H9 (cell line): ENCODE results near the gene ZNF487. TPM values are rescaled to one million over a fixed set of nuclear protein-coding genes. Genes with fewer than 3 reads are reported as not detected.

Source experiments
- DNase-seq: peaks from one replicate; pipeline ENCODE4 v3.0.0-alpha.2; 2017
- H2AFZ ChIP-seq: one replicate; pipeline ENCODE4 v1.6.1; 2013; ENCODE audit warnings: mild to moderate bottlenecking, low read length, control low read depth, moderate library complexity
- H2AK5ac ChIP-seq: 2 replicates; pipeline ENCODE4 v1.6.1; 2013; ENCODE audit warnings: low read length, control low read depth, mixed read lengths; ENCODE audit not compliant: insufficient read length
- H2BK120ac ChIP-seq: one replicate; pipeline ENCODE4 v1.6.1; 2013; ENCODE audit warnings: low read depth, mild to moderate bottlenecking, low read length, control low read depth, inconsistent platforms; ENCODE audit not compliant: poor library complexity, severe bottlenecking
- H2BK12ac ChIP-seq: 2 replicates; pipeline ENCODE4 v1.6.1; 2013; ENCODE audit warnings: low read length, control low read depth, mixed read lengths, low read depth; ENCODE audit not compliant: insufficient read length
- H2BK15ac ChIP-seq: 2 replicates; pipeline ENCODE4 v1.6.1; 2013; ENCODE audit warnings: low read depth, low read length, control low read depth
- H2BK20ac ChIP-seq: one replicate; pipeline ENCODE4 v1.6.1; 2013; ENCODE audit warnings: low read depth, mild to moderate bottlenecking, low read length, control low read depth, inconsistent platforms; ENCODE audit not compliant: poor library complexity, severe bottlenecking
- H2BK5ac ChIP-seq: 2 replicates; pipeline ENCODE4 v1.6.1; 2013; ENCODE audit warnings: low read length, control low read depth, mixed read lengths; ENCODE audit not compliant: insufficient read length
- H3K14ac ChIP-seq: 2 replicates; pipeline ENCODE4 v1.6.1; 2013; ENCODE audit warnings: low read length, control low read depth; ENCODE audit not compliant: insufficient read depth
- H3K18ac ChIP-seq: 2 replicates; pipeline ENCODE4 v1.6.1; 2013; ENCODE audit warnings: low read depth, mild to moderate bottlenecking, mixed read lengths, low read length, control low read depth; ENCODE audit not compliant: insufficient read length
- H3K23ac ChIP-seq: 2 replicates; pipeline ENCODE4 v1.6.1; 2013; ENCODE audit warnings: low read length, control low read depth, mixed read lengths, low read depth; ENCODE audit not compliant: insufficient read length
- H3K23me2 ChIP-seq: 2 replicates; pipeline ENCODE4 v1.6.1; 2013; ENCODE audit warnings: low read depth, mild to moderate bottlenecking, mixed read lengths, low read length, control low read depth; ENCODE audit not compliant: insufficient read length, poor library complexity, severe bottlenecking
- H3K27ac ChIP-seq: 2 replicates; pipeline ENCODE4 v1.5.1; 2013; ENCODE audit warnings: low read length, control low read depth, mixed read lengths, low read depth; ENCODE audit not compliant: insufficient read length
- H3K27me3 ChIP-seq: 2 replicates; pipeline ENCODE4 v1.6.1; 2013; ENCODE audit warnings: low read length, control low read depth, inconsistent platforms; ENCODE audit not compliant: insufficient read depth
- H3K4ac ChIP-seq: 2 replicates; pipeline ENCODE4 v1.6.1; 2013; ENCODE audit warnings: low read depth, mild to moderate bottlenecking, control low read depth, inconsistent platforms, low read length, moderate library complexity
- H3K4me1 ChIP-seq: 2 replicates; pipeline ENCODE4 v1.6.1; 2013; ENCODE audit warnings: low read length, control low read depth, inconsistent platforms; ENCODE audit not compliant: insufficient read depth
- H3K4me2 ChIP-seq: 2 replicates; pipeline ENCODE4 v1.6.1; 2013; ENCODE audit warnings: low read length, control low read depth, mixed read lengths; ENCODE audit not compliant: insufficient read length, insufficient read depth
- H3K56ac ChIP-seq: 2 replicates; pipeline ENCODE4 v1.6.1; 2013; ENCODE audit warnings: low read depth, mild to moderate bottlenecking, mixed read lengths, low read length, control low read depth; ENCODE audit not compliant: insufficient read length
- H3K79me1 ChIP-seq: 2 replicates; pipeline ENCODE4 v1.6.1; 2013; ENCODE audit warnings: low read depth, mild to moderate bottlenecking, moderate library complexity, low read length, control low read depth, inconsistent platforms; ENCODE audit not compliant: insufficient read depth, poor library complexity, severe bottlenecking
- H3K79me2 ChIP-seq: 2 replicates; pipeline ENCODE4 v1.6.1; 2013; ENCODE audit warnings: low read length, control low read depth, inconsistent platforms; ENCODE audit not compliant: insufficient read depth
- H3K9ac ChIP-seq: 2 replicates; pipeline ENCODE4 v1.6.1; 2013; ENCODE audit warnings: low read length, control low read depth, mixed read lengths; ENCODE audit not compliant: insufficient read length; ENCODE audit errors: extremely low read depth
- H3K9me3 ChIP-seq: one replicate; pipeline ENCODE4 v1.6.1; 2013; ENCODE audit warnings: low read depth, low read length, inconsistent platforms; ENCODE audit not compliant: control insufficient read depth
- H3T11ph ChIP-seq: one replicate; pipeline ENCODE4 v1.6.1; 2013; ENCODE audit warnings: mild to moderate bottlenecking, low read length, control low read depth, inconsistent platforms
- H4K20me1 ChIP-seq: one replicate; pipeline ENCODE4 v1.6.1; 2013; ENCODE audit not compliant: control insufficient read depth, insufficient read length, insufficient read depth
- H4K5ac ChIP-seq: 2 replicates; pipeline ENCODE4 v1.6.1; 2013; ENCODE audit warnings: low read depth, mild to moderate bottlenecking, mixed read lengths, low read length, control low read depth; ENCODE audit not compliant: insufficient read length
- H4K8ac ChIP-seq: replicated peaks from 2 replicates; pipeline ENCODE4 v1.6.1; 2013; ENCODE audit warnings: low read length, control low read depth, mixed read lengths, low read depth; ENCODE audit not compliant: insufficient read length
- H4K91ac ChIP-seq: 2 replicates; pipeline ENCODE4 v1.6.1; 2013; ENCODE audit warnings: low read depth, mild to moderate bottlenecking, moderate library complexity, mixed read lengths, low read length, control low read depth; ENCODE audit not compliant: insufficient read length
- H3K27ac Mint-ChIP-seq, 3 experiments: 2 replicates in 2 of 3; 3 replicates in 1 of 3; pipeline ENCODE4 v1.8.0; 2020 to 2021; ENCODE audit warnings: mixed read lengths in 3 of 3, mild to moderate bottlenecking in 1 of 3, moderate library complexity in 1 of 3
- H3K27me3 Mint-ChIP-seq: 2 replicates; pipeline ENCODE4 v1.8.0; 2021; ENCODE audit warnings: low read depth, mild to moderate bottlenecking, moderate library complexity, mixed read lengths
- H3K36me3 Mint-ChIP-seq, 3 experiments: 2 replicates in 2 of 3; 3 replicates in 1 of 3; pipeline ENCODE4 v1.8.0; 2020 to 2021; ENCODE audit warnings: low read depth in 3 of 3, mixed read lengths in 3 of 3; ENCODE audit not compliant: insufficient read depth in 1 of 3
- H3K4me1 Mint-ChIP-seq, 2 experiments: 2 replicates each; pipeline ENCODE4 v1.8.0; 2020; ENCODE audit warnings: mixed read lengths in 2 of 2
- H3K4me3 Mint-ChIP-seq, 2 experiments: 2 replicates in 1 of 2; 3 replicates in 1 of 2; pipeline ENCODE4 v1.8.0; 2020 to 2021; ENCODE audit warnings: mild to moderate bottlenecking in 2 of 2, mixed read lengths in 2 of 2, moderate library complexity in 1 of 2
- H3K9me3 Mint-ChIP-seq, 2 experiments: 2 replicates in 1 of 2; 3 replicates in 1 of 2; pipeline ENCODE4 v1.8.0; 2020; ENCODE audit warnings: mild to moderate bottlenecking in 2 of 2, mixed read lengths in 2 of 2, moderate library complexity in 1 of 2
- CTCF ChIP-seq: fragments of 200-600 bp; sonication (generic); conservative IDR thresholded peaks from 3 replicates; pipeline ENCODE4 v1.8.0; 2021; ENCODE audit warnings: antibody characterized with exemption, mild to moderate bottlenecking
- WGBS: extraction: QIAGEN DNeasy Blood & Tissue Kit; methylation state at CpG from one replicate; pipeline ENCODE4 v1.1.7; 2013; ENCODE audit warnings: missing lambda C conversion rate, low lambda C conversion rate, mixed read lengths; ENCODE audit not compliant: insufficient read length; ENCODE audit errors: extremely low coverage; 5-methylcytosine and 5-hydroxymethylcytosine counted together
- total RNA-seq: library from RNA; stranded (reverse); gene quantifications from 2 replicates; pipeline ENCODE4 v1.2.1, GENCODE V29; 2021

The ZNF487 gene
- total RNA-seq, 1 experiment from 2014 or later: 1.4 TPM

- H3K27ac ChIP-seq: peak overlapping the region; percentile 27
- H2BK12ac ChIP-seq: no peak overlapping the region
- H3K18ac ChIP-seq: no peak overlapping the region
- no peak overlapping the region for H2BK20ac ChIP-seq
- peaks cover 69 to 76% of the 10 kb centered on the region in 2 experiments for H3K4me1 Mint-ChIP-seq
- H3K4me3 Mint-ChIP-seq: no peak overlapping the region; a peak in 2 of 5 replicates
- no peak overlapping the region for H2AK5ac ChIP-seq
- peaks cover 67% of the 10 kb centered on the region for H3K79me2 ChIP-seq
- no peak overlapping the region for H2BK15ac ChIP-seq
- no peak overlapping the region for H3K23ac ChIP-seq
- H3K9ac ChIP-seq: no peak overlapping the region
- no peak overlapping the region for H4K5ac ChIP-seq
- H3K36me3 Mint-ChIP-seq: peaks cover 15 to 47% (median 25%) of the 10 kb centered on the region in 3 experiments; a peak in 6 of 7 replicates
- no peak overlapping the region for H2AFZ ChIP-seq
- no peak overlapping the region for H4K91ac ChIP-seq
- H3K4ac ChIP-seq: no peak overlapping the region
- no peaks in the 10 kb centered on the region for H3K9me3 ChIP-seq
- TF ChIP-seq CTCF: no peak
- peak overlapping the region; percentile 1 to 77 (median 53); a peak in 6 of 7 replicates for H3K27ac Mint-ChIP-seq
- peaks cover 2% of the 10 kb centered on the region for H3K27me3 Mint-ChIP-seq
- no peak overlapping the region for H3T11ph ChIP-seq
- no peak overlapping the region for H3K14ac ChIP-seq
- no peaks in the 10 kb centered on the region; a peak in 1 of 5 replicates for H3K9me3 Mint-ChIP-seq
- no peak overlapping the region for H2BK5ac ChIP-seq
- H3K56ac ChIP-seq: no peak overlapping the region
- no peak overlapping the region for H2BK120ac ChIP-seq
- H3K23me2 ChIP-seq: peaks cover 10% of the 10 kb centered on the region
- peaks cover 4% of the 10 kb centered on the region; the same call in 1 of the 2 replicates for H3K4me1 ChIP-seq
- DNase-seq: no peak
- no peak overlapping the region for H3K4me2 ChIP-seq
- no peak overlapping the region for H4K8ac ChIP-seq
- H3K79me1 ChIP-seq: no peaks in the 10 kb centered on the region
- no peaks in the 10 kb centered on the region for H4K20me1 ChIP-seq
- H3K27me3 ChIP-seq: no peaks in the 10 kb centered on the region
- no CpG with 5 or more reads among the region's 5 CpGs for WGBS
Observed at GRCh38 chr10:43399320-43400310, 37.3 kb upstream of the ZNF487 start.
